Epidermal melanocyte (primary cell): ENCODE measurements around the gene RGP1.

ENCODE experiments used
- DNase-seq: peaks from one replicate; pipeline ENCODE4 v3.0.0; 2011; ENCODE audit warnings: low spot score; ENCODE audit not compliant: insufficient read length

RGP1 gene

GRCh38 chr9:35771075-35771433 lies 22.0 kb downstream of the RGP1 start:
- no peak for DNase-seq

- peak; percentile 35 for DNase-seq
These were observed 22.4 kb downstream of the RGP1 start for GRCh38 chr9:35771534-35771933.

GRCh38 chr9:35771943-35772342 lies 22.9 kb downstream of the RGP1 start:
- no peak for DNase-seq

DNA sequence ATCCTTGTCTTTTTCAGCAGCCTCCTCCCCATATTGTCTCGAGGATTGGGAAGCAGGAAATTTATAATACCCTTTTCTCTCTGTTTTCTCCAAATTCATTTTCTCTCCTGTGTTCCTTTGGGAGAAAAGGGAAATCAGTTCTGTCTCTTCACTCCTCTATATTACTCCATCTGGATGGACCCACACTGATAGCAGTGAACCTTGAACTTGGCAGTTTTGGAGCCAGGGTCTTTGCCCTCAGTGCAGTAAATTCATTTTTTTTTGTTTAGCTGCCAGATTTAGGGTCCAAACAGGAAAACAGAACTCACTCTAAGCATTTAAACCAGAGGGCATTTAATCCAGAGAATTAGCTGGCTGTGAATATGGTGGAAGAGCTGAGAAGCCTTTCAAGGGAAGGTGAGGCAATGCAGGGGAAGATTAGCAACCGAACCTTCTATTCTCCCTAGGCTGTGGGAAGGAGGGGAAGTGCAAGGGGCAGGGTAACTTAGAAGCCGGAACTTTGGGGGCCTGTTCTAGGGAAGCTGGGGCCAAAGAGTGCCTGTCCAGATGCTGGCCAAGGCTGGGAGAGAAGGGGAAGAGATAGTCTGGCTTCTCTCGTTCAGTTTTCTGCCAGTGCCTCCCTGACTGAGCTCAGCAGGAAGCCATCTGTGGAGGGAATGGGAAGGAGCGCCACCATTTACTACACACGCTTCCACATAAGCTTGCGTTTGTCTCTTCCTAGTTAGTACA lies 26.0 kb downstream of the RGP1 start:
- DNase-seq = no peak

GRCh38 chr9:35776018-35776417 lies 26.9 kb downstream of the RGP1 start:
- DNase-seq = no peak

- no peak for DNase-seq
These were observed 29.4 kb downstream of the RGP1 start for GRCh38 chr9:35778496-35778895.

- DNase-seq = no peak
These were observed 32.0 kb downstream of the RGP1 start for GRCh38 chr9:35781066-35781465.

DNA sequence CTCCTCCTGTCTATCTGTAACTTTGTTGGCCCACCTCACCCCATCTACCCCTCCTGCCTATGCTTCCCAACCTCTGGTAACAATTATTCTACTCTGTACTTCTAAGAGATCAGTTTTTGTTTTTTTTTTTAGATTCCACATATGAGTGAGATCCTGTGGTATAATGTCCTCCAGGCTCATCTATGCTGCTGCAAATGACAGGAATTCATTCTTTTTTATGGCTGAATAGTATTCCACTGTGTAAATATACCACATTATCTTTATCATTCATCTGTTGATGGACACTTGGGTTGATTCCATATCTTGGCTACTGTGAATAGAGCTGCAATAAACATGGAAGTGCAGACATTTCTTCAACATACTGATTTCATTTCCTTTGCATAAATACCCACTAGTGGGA lies 34.3 kb downstream of the RGP1 start:
- no peak for DNase-seq

DNA sequence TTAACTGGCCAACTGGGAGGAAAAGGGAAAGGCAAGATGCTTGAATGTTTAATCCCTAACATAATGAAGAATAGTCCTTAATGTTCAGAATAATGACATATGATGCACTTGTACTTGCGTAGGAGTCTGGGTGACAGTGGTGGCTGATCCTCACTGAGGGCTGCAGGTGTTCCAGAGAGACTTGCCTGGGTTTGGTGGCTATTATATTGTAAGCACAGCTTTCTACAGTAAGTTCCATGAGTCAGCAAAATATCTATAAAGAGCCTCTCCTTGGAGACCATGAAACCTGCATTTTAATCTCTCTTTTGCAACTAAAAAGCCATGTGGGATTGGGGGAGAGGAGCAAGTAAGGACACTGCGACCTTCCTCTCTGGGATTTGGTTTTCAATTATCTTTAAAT lies 40.5 kb downstream of the RGP1 start:
- DNase-seq = no peak

DNA sequence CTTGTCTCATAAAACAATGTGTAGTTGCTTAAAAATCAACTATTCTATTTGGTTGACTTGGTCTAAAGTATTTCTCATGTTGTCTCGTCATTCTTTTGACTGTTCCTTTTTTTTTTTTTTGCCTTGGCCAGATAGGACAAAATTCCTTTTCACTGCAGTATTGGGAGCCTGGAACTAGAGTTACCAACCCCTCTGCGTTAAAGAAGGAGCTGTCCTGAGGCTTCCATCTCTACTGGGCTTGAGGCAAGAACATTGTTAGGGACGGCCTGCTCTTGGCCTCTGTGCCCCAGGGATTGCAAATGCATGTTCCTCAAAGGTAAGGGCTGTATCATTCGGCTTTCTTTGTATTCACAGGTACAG lies 40.9 kb downstream of the RGP1 start:
- DNase-seq = no peak

DNA sequence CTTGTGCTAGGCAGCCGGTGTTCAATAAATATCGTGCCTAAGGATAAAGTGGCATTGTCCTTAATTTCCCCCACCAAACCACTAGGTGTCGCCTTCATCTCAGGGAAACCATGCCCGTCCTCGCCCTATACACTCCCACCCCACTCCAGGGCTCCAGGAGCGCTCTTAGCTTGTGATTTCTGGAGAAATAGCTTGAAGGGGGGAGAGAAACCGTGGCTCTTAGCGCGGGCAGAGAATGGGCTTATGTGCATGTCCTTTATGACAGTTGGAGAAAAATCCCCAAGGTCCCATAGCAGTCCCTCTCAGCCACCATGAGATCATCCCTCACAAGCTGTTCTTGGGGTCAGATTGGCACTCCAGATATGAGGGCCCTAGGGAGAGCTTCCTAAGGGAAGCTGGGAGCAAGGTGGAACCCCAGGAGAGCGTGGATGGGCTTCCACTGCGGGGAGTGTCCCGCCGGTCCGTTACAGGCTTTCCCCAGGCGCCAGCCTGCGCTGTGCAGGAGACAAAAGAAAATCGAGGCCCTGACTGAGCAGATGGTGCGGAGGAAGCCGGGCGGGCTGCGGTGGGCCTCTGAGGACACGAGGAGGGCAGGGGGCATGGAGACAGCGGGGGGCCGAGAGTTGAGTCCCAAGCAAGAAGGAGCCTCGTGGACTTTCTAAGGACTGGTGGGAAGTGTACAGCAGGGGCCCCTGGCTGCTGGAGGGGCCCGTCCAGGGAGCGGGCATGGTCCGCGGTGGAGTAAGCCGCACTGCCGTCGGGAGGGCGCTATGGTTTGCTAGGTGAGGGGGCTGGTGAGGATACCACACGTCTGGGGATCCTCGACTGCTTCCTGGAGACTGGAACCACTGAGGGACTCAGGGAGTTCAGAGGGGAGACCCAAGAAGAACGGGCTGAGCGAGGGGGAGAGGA lies 41.6 kb downstream of the RGP1 start:
- DNase-seq = peak; percentile 94

GRCh38 chr9:35791297-35791921 lies 42.3 kb downstream of the RGP1 start, which contains the start of gene NPR2:
Gene NPR2, plus strand, starts transcription at chr9:35791591. Its CDS starts 818 bp downstream, at chr9:35792409.
- DNase-seq = no peak

DNA sequence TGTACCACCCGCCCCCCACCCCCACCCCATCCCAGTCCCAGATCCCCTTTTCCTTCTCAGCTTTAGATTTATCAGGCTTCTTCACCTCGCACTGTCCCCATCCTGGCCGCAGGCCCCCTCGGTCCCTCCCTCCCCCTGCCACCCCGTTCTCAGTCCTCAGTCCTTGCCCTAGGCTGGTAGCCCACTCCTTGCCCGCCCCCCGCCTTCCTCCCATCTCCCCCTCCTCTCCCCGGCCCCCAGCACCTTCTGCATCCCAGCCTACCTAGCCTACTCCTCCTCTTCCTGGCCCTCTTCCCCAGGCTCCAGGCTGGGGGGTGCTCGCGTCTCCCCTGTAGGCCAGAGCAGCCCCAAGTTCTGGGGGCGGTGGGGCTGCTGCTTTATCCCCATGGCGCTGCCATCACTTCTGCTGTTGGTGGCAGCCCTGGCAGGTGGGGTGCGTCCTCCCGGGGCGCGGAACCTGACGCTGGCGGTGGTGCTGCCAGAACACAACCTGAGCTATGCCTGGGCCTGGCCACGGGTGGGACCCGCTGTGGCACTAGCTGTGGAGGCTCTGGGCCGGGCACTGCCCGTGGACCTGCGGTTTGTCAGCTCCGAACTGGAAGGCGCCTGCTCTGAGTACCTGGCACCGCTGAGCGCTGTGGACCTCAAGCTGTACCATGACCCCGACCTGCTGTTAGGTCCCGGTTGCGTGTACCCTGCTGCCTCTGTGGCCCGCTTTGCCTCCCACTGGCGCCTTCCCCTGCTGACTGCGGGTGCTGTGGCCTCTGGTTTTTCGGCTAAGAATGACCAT lies 43.1 kb downstream of the RGP1 start:
- DNase-seq = no peak

DNA sequence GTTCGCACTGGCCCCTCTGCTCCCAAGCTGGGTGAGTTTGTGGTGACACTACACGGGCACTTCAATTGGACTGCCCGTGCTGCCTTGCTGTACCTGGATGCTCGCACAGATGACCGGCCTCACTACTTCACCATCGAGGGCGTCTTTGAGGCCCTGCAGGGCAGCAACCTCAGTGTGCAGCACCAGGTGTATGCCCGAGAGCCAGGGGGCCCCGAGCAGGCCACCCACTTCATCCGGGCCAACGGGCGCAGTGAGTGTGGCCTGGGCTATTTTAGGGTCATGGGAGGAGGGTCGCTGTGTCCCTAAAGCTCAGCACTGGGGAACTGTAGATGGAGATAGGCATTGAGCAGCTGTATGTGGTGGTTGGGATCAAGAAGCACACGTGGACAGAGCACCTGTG lies 43.7 kb downstream of the RGP1 start:
- DNase-seq = no peak

DNA sequence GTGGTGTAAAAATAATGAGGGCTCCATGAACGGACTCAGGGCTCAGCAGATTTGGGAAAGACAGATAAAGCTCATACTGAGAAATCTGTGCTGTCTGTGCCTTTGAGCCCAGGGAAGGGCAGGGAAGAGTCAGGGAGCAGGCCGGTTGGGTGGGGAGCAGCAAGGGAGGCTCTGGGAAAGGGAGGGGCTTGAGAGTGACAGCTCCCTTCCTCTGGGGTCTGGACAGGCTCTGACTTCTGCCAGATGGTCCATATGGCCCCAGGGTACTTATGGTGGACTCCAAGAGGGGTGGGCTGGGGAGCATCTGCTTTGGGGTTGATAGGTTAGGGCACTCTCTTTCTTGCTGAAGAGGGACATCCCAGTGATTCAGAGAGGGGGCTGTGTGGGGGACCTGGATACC lies 44.4 kb downstream of the RGP1 start:
- no peak for DNase-seq

GRCh38 chr9:35795695-35796094 lies 46.6 kb downstream of the RGP1 start:
- DNase-seq = no peak

- DNase-seq = no peak
These were observed 48.4 kb downstream of the RGP1 start for GRCh38 chr9:35797311-35798109.

DNA sequence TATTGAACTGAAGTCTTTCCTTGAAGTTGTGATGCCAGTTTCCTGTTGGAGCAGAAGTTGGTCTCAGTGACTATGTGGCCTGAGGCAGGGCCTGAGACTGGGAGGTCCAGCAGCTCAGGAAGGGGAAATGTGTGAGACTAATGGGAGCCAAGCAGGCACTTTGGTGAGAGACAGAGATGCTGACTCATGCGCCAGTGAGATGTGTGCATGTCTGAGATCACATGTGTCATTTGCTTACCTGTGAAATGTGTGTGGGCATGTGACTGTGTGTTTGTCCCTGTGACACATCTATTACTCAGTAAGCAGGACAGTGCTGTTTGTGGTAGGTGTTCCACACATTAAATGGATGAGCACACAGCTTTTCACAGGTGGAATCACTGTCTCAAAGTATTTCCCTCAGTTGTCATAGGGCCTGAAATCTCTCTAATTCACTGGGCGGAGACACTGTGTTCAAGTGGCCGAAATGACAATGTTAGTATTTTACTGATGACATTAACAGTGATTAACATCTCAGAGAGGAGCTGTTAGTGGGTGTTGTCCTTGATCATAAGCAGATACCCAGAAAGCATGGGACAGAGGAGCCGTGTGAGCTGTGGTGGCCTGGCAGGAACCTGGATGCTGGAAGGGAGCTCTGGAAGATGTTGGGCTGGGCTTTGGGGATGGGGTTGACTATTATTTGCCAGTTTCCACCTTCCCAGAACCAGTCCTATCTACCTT lies 49.7 kb downstream of the RGP1 start:
- DNase-seq = no peak

- no peak for DNase-seq
These were observed 51.4 kb downstream of the RGP1 start for GRCh38 chr9:35800530-35800929.
